ENCODE data around the gene FRMD5.

GRCh38 chr15:43974852-43975251, 220.2 kb downstream of the FRMD5 start:
- TF ChIP-seq CTCF (IDR thresholded peaks at IDR 0.05; ENCODE audit: poor library complexity, severe bottlenecking), result no peak
- TF ChIP-seq REST (IDR thresholded peaks at IDR 0.05; ENCODE audit: borderline replicate concordance), result no peak
- no peak for TF ChIP-seq EZH2 (IDR thresholded peaks at IDR 0.05; ENCODE audit: borderline replicate concordance, insufficient read depth, low read length, poor library complexity, severe bottlenecking)
- TF ChIP-seq POLR2AphosphoS5 (IDR thresholded peaks at IDR 0.05), result no peak
- TF ChIP-seq MXI1 (conservative IDR thresholded peaks at IDR 0.05; ENCODE audit: poor library complexity, severe bottlenecking), result no peak
- TF ChIP-seq EP300 (conservative IDR thresholded peaks at IDR 0.05; ENCODE audit: poor library complexity, severe bottlenecking), result no peak
- no peak for TF ChIP-seq SMC3 (conservative IDR thresholded peaks at IDR 0.05; ENCODE audit: poor library complexity)

All from neural cell (in vitro differentiated cells).